HG03196 (cell line): ENCODE measurements around the gene ACSL5.
"Not testable (repeated sequence)": the region's sequence is repeated elsewhere in the genome, so short reads cannot be mapped to it uniquely, and the experiment has no call there.

ENCODE experiments used
- ATAC-seq: cut with Tn5 transposase; IDR thresholded peaks from one replicate; pipeline ENCODE4 v1.9.1; 2021; ENCODE audit not compliant: unreplicated experiment

The ACSL5 gene

GRCh38 chr10:112374724-112375541 lies 1.0 kb downstream of the ACSL5 start:
- ATAC-seq, result peak; percentile 41

- ATAC-seq, result peak; percentile 82
Measured at GRCh38 chr10:112375721-112376395, 1.9 kb downstream of the ACSL5 start.

GRCh38 chr10:112376396-112376790 lies 2.5 kb downstream of the ACSL5 start:
- peak; percentile 26 for ATAC-seq

- ATAC-seq, result not testable (repeated sequence)
Measured at GRCh38 chr10:112377116-112377515, 3.2 kb downstream of the ACSL5 start.

GRCh38 chr10:112379635-112380296 lies 5.8 kb downstream of the ACSL5 start:
- ATAC-seq, result no peak

GRCh38 chr10:112382515-112383235 lies 8.8 kb downstream of the ACSL5 start:
- no peak for ATAC-seq

GRCh38 chr10:112383325-112383724 lies 9.4 kb downstream of the ACSL5 start:
- no peak for ATAC-seq

- no peak for ATAC-seq
Measured at GRCh38 chr10:112384141-112384540, 10.2 kb downstream of the ACSL5 start.

- ATAC-seq, result no peak
Measured at GRCh38 chr10:112385201-112385600, 11.3 kb downstream of the ACSL5 start.

- ATAC-seq, result not testable (repeated sequence)
Measured at GRCh38 chr10:112388056-112388455, 14.1 kb downstream of the ACSL5 start.

- no peak for ATAC-seq
Measured at GRCh38 chr10:112388548-112388947, 14.6 kb downstream of the ACSL5 start.

- peak; percentile 74 for ATAC-seq
Measured at GRCh38 chr10:112389271-112389822, 15.4 kb downstream of the ACSL5 start.

GRCh38 chr10:112390125-112390703 lies 16.3 kb downstream of the ACSL5 start:
- ATAC-seq, result no peak

- ATAC-seq, result no peak
Measured at GRCh38 chr10:112393341-112393740, 19.4 kb downstream of the ACSL5 start.

GRCh38 chr10:112393827-112394226 lies 19.9 kb downstream of the ACSL5 start:
- ATAC-seq, result no peak

GRCh38 chr10:112394475-112394875 lies 20.6 kb downstream of the ACSL5 start:
- ATAC-seq, result no peak

GRCh38 chr10:112395809-112396530 lies 22.1 kb downstream of the ACSL5 start:
- no peak for ATAC-seq

GRCh38 chr10:112397592-112397991 lies 23.7 kb downstream of the ACSL5 start:
- no peak for ATAC-seq

- no peak for ATAC-seq
Measured at GRCh38 chr10:112402917-112403316, 29.0 kb downstream of the ACSL5 start.

- no peak for ATAC-seq
Measured at GRCh38 chr10:112404617-112405016, 30.7 kb downstream of the ACSL5 start.
